ENCODE results near the gene MYH6.

Gene MYH6

GRCh38 chr14:23353433-23353780 lies 54.7 kb downstream of the MYH6 start:
- Mint-ChIP-seq H3K4me3 (peak overlapping the region; percentile 81), H3K9me3 (no peaks in the 10 kb centered on the region), H3K27ac (no peak overlapping the region), H3K4me1 (peaks cover 21% of the 10 kb centered on the region), H3K27me3 (peaks cover 1% of the 10 kb centered on the region), H3K36me3 (no peaks in the 10 kb centered on the region)

DNA sequence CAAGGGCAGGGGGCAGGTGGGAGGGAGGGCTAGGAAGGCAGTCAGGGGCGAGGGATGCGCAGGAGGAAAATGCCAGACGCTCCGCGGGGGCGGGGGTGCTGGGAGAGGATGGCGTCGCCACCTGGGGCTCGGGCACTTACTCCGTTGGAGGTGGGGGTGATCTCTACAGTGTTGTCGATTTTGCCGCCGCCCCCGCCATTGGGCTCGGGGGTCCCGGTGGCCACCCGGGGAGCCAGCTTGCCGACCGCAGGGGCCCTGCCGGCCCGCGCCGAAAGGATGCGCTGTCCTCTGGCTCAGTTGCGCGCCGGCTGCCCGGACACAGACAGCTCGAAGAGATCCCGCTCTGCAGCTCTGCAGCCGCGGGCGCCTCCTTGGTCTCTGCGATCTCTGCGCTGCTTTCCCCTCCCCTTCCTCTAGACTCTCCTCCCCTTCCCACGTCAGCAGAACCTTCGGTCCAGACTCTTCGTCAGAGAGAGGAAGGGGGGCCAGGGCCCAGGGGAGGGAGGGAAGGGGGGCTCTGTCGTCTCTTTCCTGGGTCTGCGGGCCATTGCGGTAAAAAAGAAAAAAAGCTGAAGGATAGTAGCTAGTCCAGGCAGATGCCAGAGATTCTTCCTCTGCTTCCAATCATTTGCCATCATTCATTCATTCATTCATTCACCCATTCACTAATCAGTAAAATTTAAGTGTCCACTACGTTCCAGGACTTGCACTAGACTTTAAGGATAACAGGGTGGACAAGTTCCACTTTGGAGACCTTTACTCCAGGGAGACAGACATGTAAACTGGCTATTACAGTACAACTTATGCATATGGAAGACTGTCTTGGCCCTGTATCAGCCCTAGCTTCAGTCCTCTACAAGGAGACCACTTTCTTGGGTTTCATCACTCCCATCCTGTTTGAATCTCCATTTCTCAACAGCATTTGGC lies 55.3 kb downstream of the MYH6 start, which contains the start of gene SLC22A17:
TSS of gene SLC22A17 (minus strand) at position 382 of the 927 bp plus-strand sequence.
- peaks cover 1% of the 10 kb centered on the region for H3K27me3 Mint-ChIP-seq
- H3K9me3 Mint-ChIP-seq: no peaks in the 10 kb centered on the region
- no peaks in the 10 kb centered on the region for H3K36me3 Mint-ChIP-seq
- peak within 1 kb of the TSS; percentile 81 for H3K27ac Mint-ChIP-seq
- H3K4me1 Mint-ChIP-seq: peaks cover 21% of the 10 kb centered on the region
- peak within 1 kb of the TSS; percentile 81 for H3K4me3 Mint-ChIP-seq

DNA sequence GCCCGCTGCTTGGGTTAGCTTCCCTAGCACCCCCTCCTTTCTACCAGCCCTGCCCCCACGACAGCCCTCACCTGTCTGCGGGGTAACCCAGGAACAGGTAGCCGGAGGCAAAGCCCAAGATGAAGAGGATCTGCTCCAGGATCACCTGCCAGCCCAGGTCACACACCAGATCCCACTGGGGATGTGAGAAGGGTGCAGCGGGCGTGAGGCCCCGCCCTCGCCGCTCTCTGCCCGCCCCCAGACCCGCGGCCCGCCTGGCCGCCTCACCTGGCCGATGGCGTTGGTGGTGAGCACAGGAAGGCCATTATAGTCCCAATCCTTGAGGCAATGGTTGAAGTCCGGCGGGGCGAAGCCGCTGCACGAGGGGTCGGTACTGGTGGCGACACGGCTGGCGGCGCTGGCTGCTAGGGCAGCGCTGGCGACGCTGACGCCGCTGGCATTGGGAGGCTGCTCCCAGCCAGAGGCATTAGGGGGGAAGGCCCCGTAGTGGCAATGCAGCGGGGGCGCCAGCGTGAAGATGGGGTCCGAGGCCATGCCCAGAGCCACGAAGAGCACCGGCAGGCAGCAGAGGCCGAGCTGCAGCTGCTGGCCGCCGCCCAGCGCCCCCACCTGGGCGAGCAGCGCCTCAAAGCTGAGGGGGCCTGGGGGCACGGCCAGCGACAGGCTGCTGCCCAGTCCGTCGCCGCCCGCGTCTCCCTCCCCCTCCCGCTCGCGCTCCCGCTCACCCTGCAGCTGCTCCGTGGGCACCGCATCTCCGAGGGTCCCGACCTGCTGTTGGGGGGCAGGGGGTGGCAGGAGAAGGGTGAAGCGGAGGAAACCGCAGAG lies 56.2 kb downstream of the MYH6 start:
- Mint-ChIP-seq H3K4me1 (peaks cover 21% of the 10 kb centered on the region), H3K27me3 (peaks cover 1% of the 10 kb centered on the region), H3K9me3 (no peaks in the 10 kb centered on the region), H3K36me3 (no peaks in the 10 kb centered on the region), H3K27ac (no peak overlapping the region), H3K4me3 (peak overlapping the region; percentile 81)

DNA sequence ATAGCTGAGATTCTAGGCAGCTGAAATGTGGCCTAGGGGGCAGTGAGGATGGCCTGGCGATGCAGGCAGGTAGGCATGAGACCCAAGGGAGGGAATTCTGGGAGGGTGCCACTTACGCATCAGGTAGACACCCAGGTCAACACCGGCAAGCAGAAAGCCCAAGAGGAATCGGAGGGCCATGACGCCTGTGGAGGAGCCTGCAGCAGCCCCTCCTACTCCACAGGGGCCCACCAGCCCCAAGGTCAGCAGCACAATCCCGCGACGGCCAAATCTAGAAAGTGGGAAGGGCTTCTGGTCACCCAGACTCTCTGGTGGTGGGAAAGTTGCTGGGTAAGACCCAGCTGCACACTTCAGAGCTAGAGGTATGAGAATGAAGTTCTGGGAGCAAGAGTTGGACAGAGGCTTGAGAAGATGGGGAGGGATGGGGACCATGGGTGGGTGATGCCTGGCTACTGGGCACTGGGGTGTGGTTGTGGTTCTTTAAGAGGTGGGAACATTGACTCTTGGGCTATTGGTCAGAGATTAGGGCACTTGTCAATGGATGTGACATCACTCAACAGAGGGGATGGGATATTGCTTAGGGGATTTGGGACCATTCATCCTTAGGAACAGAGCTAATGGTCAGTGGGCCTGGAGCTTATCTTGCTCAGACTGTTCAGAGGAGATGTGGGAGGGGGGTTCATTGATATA lies 58.8 kb downstream of the MYH6 start:
- Mint-ChIP-seq H3K4me3 (no peak overlapping the region), H3K9me3 (no peaks in the 10 kb centered on the region), H3K4me1 (peaks cover 21% of the 10 kb centered on the region), H3K27me3 (peaks cover 1% of the 10 kb centered on the region), H3K36me3 (no peaks in the 10 kb centered on the region), H3K27ac (no peak overlapping the region)

DNA sequence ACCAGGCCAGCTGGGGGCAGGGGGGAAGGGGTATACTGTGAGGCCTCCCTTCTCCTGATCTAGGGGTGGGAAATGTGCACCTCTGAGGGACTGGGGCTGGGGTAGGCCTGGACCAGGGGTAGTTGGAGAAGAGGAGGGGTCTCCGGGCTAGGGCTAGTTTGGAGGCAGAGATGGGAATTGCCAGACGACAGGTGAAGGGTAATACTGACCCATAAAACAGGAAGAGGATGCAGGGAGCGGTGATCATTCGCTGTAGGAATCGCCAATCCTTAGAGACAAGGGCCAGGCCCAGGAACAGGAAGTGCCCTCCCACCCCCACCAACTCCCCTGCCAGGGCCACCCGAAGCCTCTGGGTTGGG lies 59.8 kb downstream of the MYH6 start:
- H3K4me3 Mint-ChIP-seq: no peak overlapping the region
- no peaks in the 10 kb centered on the region for H3K36me3 Mint-ChIP-seq
- H3K27me3 Mint-ChIP-seq: no peaks in the 10 kb centered on the region
- no peaks in the 10 kb centered on the region for H3K9me3 Mint-ChIP-seq
- H3K27ac Mint-ChIP-seq: no peak overlapping the region
- peaks cover 15% of the 10 kb centered on the region for H3K4me1 Mint-ChIP-seq

- no peaks in the 10 kb centered on the region for H3K27me3 Mint-ChIP-seq
- H3K36me3 Mint-ChIP-seq: no peaks in the 10 kb centered on the region
- peaks cover 10% of the 10 kb centered on the region for H3K4me1 Mint-ChIP-seq
Measured at GRCh38 chr14:23347406-23348296, 60.4 kb downstream of the MYH6 start.

DNA sequence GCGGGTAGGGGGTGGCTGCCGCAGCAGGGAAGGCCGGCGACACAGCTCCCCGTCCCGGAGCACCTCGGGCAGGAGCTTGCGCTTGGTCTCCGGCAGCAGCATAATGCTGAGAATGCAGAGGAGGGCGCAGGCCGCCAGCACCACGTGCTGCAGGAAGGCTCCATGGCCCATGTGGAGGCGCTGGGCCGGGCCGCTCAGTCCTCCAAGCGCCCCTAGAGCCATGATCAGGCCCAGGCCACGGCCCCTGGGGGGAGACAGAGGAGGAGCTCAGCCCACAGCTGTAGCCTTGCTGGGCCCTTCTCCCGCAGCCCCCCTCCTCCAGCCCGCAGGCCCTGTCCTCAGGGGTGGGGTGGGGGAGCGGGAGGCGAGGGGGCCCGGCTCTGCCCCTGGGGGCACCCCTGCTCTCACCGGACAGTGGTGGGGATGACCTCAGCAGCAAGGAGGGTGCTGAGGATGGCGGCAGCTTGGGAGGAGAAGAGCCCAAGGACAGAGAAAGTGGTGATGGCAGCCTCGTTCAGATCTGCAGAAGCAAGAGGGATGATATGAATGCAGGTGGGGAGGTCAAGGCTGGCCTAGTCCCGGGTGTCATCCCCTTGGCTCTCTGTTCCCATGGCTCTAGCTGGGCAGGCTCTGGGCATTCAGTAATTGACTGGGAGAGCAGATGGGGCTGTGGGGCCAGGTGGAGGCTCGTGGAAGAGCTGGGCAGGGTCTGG lies 61.2 kb downstream of the MYH6 start:
- H3K27ac Mint-ChIP-seq: no peak overlapping the region
- peaks cover 10% of the 10 kb centered on the region for H3K4me1 Mint-ChIP-seq
- no peaks in the 10 kb centered on the region for H3K27me3 Mint-ChIP-seq
- no peaks in the 10 kb centered on the region for H3K9me3 Mint-ChIP-seq
- H3K4me3 Mint-ChIP-seq: no peak overlapping the region
- no peaks in the 10 kb centered on the region for H3K36me3 Mint-ChIP-seq

More at GRCh38 chr14:23347406-23348296, 60.4 kb downstream of the MYH6 start:
- H3K27ac Mint-ChIP-seq: no peak overlapping the region
- no peaks in the 10 kb centered on the region for H3K9me3 Mint-ChIP-seq
- no peak overlapping the region for H3K4me3 Mint-ChIP-seq

DNA sequence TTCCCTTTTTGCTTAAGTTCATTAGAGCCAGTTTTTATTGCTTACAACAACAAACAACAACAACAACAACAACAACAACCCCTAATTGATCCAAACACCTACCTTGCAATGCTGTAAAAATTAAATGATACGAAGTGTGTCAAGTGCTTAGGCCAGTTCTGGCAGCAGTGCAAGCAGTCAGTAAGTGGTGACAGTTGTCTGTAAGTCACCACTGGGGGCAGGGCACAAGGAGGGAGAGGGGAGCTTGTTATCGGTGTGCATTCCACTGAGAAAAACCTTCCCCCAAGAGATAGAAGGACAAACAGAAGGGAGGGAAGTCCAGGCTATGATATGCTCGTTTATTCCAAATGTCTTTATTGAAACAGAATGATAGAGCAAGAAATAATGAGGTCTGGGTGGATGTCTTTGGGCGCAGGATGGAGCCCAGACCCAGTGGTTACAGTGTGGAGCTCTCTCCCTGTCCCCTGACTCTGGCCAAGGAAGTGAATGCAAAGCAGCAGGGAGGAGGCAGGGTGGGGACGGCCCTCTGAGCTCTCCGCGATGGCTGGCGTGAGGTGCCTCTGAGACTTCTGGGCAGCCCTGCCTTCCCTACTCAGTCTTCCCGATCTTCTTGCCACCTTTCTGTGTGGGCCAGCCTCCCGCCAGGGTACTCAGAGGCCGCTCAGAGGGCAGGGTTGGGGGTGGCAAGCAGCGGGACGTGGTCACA lies 61.9 kb downstream of the MYH6 start:
- Mint-ChIP-seq H3K4me3 (no peak overlapping the region), H3K36me3 (no peaks in the 10 kb centered on the region), H3K4me1 (peaks cover 6% of the 10 kb centered on the region), H3K27ac (no peak overlapping the region), H3K27me3 (no peaks in the 10 kb centered on the region), H3K9me3 (no peaks in the 10 kb centered on the region)

DNA sequence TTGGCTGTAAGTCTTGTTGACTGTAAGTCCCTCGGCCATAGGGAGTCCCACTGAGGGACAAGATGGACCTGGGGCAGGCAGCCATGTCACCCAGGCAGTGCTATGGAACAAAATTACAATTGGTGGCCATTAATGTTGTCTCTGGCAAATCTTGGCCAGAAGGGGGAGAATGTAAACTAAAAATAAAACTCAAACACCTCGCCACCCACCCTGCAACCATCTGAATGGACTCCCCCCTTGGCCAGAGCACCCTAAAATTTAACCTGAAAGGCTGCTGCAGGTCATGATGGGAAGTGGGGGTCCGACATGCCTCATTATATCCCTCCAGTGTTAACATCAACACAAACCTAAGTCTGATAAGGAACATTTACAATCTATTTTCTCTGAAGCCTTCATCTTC lies 63.6 kb downstream of the MYH6 start:
- no peaks in the 10 kb centered on the region for H3K9me3 Mint-ChIP-seq
- no peaks in the 10 kb centered on the region for H3K27me3 Mint-ChIP-seq
- H3K4me3 Mint-ChIP-seq: no peak overlapping the region
- no peaks in the 10 kb centered on the region for H3K36me3 Mint-ChIP-seq
- no peak overlapping the region for H3K27ac Mint-ChIP-seq
- no peaks in the 10 kb centered on the region for H3K4me1 Mint-ChIP-seq

- peaks cover 3% of the 10 kb centered on the region for H3K27me3 Mint-ChIP-seq
- H3K9me3 Mint-ChIP-seq: no peaks in the 10 kb centered on the region
- no peak overlapping the region for H3K4me3 Mint-ChIP-seq
- no peaks in the 10 kb centered on the region for H3K36me3 Mint-ChIP-seq
- no peaks in the 10 kb centered on the region for H3K4me1 Mint-ChIP-seq
- no peak overlapping the region for H3K27ac Mint-ChIP-seq
Measured at GRCh38 chr14:23339506-23340268, 68.4 kb downstream of the MYH6 start.

DNA sequence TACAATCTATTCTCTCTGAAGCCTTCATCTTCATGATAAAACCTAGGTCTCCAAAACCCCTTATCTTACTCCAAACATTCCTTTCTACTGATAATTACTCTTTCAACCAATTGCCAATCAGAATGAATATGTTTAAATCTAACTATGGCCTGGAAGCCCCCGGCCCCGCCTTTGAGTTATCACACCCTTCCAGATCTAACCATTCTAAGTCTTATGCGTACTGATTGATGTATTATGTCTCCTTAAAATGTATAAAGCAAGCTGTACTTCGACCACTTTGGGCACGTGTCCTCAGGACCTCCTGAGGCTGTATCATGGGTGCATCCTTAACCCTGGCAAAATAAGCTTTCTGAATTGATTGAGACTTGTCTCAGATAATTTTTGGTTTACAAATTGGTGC lies 72.5 kb downstream of the MYH6 start:
- Mint-ChIP-seq H3K36me3 (no peaks in the 10 kb centered on the region), H3K27ac (no peak overlapping the region), H3K9me3 (no peaks in the 10 kb centered on the region), H3K27me3 (peaks cover 3% of the 10 kb centered on the region), H3K4me3 (no peak overlapping the region), H3K4me1 (no peaks in the 10 kb centered on the region)

Data from activated naive CD4-positive, alpha-beta T cell treated with anti-CD3 and anti-CD28 coated beads, Interleukin-2, amount 50 U/mL, for 24 hours (primary cell).